Measurements from ENCODE around the gene GLIS2.

GLIS2 gene

GRCh38 chr16:4315186-4316107 lies at the start of gene GLIS2:
GLIS2 (plus strand) TSS chr16:4316067; CDS start chr16:4332281, 16,214 bp downstream.
- DNase-seq, result no peak

GRCh38 chr16:4266372-4266771 lies 49.5 kb upstream of the GLIS2 start:
- DNase-seq, result no peak

GRCh38 chr16:4270091-4270490 lies 45.8 kb upstream of the GLIS2 start:
- no peak for DNase-seq

GRCh38 chr16:4270595-4270994 lies 45.3 kb upstream of the GLIS2 start:
- no peak for DNase-seq

- peak; percentile 73 for DNase-seq
Measured at GRCh38 chr16:4271176-4272113, 44.4 kb upstream of the GLIS2 start.

GRCh38 chr16:4272114-4272956 lies 43.5 kb upstream of the GLIS2 start:
- no peak for DNase-seq

GRCh38 chr16:4273858-4274311 lies 42.0 kb upstream of the GLIS2 start:
- no peak for DNase-seq

- no peak for DNase-seq
Measured at GRCh38 chr16:4275861-4276260, 40.0 kb upstream of the GLIS2 start.

- no peak for DNase-seq
Measured at GRCh38 chr16:4277987-4278513, 37.8 kb upstream of the GLIS2 start.

- DNase-seq, result no peak
Measured at GRCh38 chr16:4280625-4281024, 35.2 kb upstream of the GLIS2 start.

- no peak for DNase-seq
Measured at GRCh38 chr16:4283441-4283840, 32.4 kb upstream of the GLIS2 start.

GRCh38 chr16:4283939-4284338 lies 31.9 kb upstream of the GLIS2 start:
- DNase-seq, result no peak

GRCh38 chr16:4285167-4285566 lies 30.7 kb upstream of the GLIS2 start:
- no peak for DNase-seq

GRCh38 chr16:4288148-4288921 lies 27.5 kb upstream of the GLIS2 start:
- no peak for DNase-seq

GRCh38 chr16:4290236-4290830 lies 25.5 kb upstream of the GLIS2 start:
- DNase-seq, result no peak

- no peak for DNase-seq
Measured at GRCh38 chr16:4291699-4292098, 24.2 kb upstream of the GLIS2 start.

- DNase-seq, result no peak
Measured at GRCh38 chr16:4293181-4293716, 22.6 kb upstream of the GLIS2 start.

GRCh38 chr16:4293822-4294457 lies 21.9 kb upstream of the GLIS2 start:
- DNase-seq, result peak; percentile 83

GRCh38 chr16:4295581-4295980 lies 20.3 kb upstream of the GLIS2 start:
- no peak for DNase-seq

- DNase-seq, result no peak
Measured at GRCh38 chr16:4297480-4297879, 18.4 kb upstream of the GLIS2 start.

All from NCI-H2029 treated with DMSO at 0.1 percent for 48 hours (cell line).